IPS DF 4.7 (cell line): ENCODE results near the gene CACNG7.
"Not testable (repeated sequence)": the region's sequence is repeated elsewhere in the genome, so short reads cannot be mapped to it uniquely, and the experiment has no call there.

ENCODE experiments used
- DNase-seq: peaks from one replicate; pipeline ENCODE4 v3.0.0-alpha.2; 2013; ENCODE audit warnings: low spot score; ENCODE audit errors: extremely low read depth

The CACNG7 gene, protein sequence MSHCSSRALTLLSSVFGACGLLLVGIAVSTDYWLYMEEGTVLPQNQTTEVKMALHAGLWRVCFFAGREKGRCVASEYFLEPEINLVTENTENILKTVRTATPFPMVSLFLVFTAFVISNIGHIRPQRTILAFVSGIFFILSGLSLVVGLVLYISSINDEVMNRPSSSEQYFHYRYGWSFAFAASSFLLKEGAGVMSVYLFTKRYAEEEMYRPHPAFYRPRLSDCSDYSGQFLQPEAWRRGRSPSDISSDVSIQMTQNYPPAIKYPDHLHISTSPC

DNA sequence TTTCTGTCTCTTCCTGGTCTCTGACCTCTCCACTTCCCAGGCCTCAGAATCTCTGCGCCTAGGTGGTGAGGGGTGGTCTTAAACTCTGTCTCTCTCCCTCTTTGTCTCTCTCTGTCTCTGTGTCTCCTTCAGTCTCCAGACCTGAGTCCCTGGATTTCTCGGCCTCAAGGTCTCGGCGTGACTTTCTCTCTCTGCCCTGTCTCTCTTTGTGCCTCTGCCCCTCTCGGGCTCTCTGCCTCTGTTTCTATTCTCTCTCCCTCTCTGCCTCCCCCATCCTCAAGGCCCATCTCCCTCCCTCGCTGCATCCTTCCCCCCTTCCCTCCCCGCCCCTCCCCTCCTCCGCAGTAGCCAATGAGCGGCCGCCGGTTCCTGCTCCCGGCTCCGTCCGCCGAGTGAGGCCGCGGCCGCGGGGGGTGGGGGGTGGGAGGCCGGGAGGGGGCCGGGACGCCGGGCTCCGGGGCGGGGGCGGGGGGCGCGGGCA lies at the start of gene CACNG7:
CACNG7 (plus strand) TSS at position 344 of the 481 bp plus-strand sequence. CDS start 3,554 bp downstream, outside the sequence.
- DNase-seq: no peak

DNA sequence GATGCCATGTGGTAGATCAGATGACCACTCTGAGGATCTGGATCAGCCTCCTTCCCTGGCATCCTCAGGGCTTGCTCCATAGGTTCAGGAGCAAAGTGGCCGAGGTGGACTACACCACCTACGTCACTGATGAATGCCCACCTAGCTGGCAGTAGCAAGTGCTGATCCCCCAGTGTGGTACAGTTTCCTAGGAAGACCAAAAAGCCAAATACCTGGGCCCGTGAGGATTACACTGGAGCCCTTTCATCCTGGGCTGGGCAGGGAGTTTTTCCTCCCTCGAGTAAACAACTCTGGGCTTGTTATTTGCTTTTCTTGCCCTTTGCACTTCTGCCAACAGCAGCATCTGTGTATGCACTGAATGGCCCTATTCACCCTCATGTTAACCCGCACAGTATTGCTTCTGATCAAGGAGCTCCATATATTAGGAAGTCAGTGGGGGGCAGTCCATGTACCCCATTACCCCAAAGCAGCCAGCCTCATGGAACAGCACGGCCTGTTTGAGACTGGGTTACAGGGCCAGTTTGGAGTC lies 44.7 kb upstream of the CACNG7 start:
- no peak for DNase-seq

DNA sequence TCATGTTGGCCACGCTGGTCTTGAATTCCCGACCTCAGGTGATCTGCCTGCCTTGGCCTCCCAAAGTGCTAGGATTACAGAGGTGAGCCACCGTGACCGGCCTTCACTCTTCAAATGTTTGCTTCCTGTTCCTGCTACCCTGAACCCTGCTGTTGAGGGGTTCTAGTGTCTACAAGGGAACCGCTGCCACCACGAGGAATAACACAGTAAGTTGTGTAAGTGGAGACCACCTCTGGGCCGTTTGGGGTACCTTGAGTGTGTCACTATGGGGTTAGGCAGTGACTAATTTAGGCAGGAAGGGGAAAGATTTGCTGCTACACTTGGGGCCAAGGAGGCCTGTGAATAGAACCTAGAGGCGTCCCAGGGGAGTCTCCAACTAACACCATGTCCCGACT lies 43.6 kb upstream of the CACNG7 start:
- DNase-seq: no peak

DNA sequence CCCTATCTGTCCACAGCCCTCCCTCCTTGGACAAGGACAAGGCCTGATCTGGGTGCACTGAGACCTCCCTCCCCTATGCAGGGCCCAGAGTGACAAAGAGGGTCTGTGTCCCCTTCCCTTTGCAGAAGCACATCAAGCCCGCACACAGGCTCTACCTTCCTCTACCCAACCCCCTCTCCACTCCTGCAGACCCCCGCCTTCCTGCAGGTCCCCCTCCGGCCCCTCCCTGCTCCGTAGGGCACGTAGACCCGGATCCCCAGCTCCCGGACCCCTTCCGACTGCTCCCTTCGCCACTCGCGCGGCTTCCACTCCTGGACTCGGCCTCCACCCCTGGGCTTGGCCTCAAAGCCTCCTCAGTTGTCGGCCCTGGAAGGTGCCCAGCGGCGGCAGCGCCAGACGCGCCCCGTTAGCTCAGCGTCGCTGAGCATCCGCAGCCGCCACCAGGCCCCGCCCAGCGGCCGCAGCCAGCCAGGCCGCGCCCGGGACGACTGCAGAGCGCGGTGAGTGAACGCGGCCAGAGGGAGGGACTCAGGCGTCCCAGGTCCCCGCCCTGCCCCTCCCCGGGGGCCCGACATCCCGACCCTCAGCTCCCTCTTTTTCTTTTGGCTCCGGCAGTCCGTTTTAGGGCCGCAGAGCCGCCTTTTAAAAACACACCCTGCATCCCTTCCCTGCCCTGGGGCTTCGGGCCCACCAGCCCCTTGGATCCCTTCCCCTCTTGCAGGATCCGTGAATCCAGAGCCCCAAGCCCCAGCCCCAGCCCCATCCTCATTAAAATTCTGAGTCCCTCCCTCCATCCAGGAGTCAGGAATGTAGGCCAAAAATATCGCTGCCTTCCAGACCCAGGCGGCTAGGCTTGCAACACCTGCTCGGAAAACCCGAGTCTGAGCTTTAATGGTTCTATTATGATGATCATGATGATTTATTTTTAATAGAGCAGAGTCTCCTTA lies 42.9 kb upstream of the CACNG7 start:
- no peak for DNase-seq

DNA sequence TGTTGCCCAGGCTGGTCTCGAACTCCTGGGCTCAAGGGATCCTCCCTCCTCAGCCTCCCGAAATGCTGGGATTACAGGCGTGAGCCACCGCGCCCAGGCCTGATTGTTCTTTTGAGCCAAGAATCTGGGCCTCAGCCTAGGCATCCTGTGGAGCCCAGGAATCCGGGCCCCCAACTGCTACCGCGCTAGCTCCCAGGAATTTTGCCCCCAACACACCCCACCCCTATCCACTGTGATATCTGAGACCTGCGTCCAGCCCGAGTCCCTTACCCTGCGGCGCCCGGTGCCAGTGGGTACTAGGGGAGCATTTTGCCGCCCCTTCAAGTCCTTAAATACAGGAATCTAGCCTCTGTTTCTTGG lies 42.2 kb upstream of the CACNG7 start:
- DNase-seq: no peak

DNA sequence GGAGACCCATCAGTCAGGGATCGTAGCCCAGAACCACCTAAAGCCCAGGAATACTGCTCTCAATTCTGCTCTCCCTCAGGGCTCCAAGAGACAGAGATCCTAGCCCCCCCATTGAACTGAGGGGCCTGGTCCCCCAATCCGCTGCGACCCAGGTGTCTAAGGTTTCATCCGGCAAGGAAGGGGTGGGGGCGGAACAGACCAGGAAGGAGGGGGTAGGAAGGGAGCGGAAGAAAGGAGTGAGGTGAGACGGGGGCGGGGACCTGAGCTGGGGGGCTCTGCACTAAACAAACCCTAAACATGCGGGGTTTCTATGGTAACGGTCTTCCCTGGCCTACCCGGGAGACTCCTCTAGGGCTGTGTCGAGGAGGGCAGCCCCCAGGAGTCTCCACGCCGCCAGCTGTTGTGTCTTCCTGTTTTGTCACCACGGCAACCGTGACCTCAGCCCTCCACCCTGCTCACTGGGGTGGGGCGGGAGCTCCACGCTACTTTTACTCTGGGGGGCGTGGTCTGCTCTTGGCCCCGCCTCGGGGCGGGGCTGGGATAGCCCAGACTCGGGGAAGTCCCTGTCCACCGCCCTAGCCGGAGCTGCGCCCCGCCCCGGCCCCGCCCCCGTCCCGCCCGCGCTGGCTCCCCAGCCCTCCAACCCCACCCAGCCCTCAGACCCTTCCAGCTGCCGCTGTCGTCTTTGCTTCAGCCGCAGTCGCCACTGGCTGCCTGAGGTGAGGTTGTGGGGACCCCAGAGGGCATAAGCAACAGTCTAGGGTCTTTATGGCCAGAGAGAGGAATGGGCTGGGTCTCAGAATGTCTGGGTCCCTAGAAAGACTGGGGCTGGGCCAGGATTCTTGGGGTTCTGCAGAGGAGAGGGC lies 41.6 kb upstream of the CACNG7 start, which contains the start of gene MYADM:
MYADM (plus strand) TSS at position 659 of the 866 bp plus-strand sequence. CDS start 5,647 bp downstream, outside the sequence.
- peak; percentile 98 for DNase-seq

DNA sequence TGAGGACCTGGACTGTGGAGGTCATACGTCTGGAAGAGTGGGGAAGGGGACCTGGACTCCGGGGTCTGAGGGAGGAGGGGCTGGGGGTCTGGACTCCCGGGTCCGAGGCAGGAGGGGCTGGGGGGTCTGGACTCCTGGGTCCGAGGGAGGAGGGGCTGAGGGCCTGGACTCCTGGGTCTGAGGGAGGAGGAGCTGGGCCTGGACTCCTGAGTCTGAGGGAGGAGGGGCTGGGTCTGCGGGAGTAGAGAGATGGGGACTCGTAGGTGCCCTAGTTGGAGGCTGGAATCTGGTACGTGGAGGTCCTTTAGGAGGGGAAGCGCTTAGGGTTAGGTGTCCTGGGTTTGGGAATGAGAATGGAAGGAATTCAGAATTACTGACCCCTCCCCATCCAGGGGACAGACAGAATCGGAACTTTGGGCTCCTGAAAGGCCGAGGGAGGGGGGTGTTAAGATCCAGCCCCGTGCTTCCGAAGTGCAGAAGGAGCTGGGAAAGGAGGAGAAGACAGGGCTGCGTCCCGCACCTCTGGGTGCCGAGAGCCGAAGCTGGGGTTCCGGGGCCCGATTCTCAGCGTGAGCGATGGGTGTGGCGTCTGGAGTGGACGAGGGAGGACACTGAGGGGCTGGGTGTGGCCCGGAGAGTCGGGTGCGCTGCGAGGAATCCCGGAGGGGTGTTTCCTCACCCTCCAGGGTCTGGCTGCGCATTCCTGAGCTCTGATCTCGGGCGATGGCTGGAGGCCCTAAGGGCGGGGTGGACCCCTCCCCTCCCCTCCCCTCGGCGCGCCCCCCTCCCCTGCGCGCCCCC lies 40.8 kb upstream of the CACNG7 start:
- DNase-seq: no peak

DNA sequence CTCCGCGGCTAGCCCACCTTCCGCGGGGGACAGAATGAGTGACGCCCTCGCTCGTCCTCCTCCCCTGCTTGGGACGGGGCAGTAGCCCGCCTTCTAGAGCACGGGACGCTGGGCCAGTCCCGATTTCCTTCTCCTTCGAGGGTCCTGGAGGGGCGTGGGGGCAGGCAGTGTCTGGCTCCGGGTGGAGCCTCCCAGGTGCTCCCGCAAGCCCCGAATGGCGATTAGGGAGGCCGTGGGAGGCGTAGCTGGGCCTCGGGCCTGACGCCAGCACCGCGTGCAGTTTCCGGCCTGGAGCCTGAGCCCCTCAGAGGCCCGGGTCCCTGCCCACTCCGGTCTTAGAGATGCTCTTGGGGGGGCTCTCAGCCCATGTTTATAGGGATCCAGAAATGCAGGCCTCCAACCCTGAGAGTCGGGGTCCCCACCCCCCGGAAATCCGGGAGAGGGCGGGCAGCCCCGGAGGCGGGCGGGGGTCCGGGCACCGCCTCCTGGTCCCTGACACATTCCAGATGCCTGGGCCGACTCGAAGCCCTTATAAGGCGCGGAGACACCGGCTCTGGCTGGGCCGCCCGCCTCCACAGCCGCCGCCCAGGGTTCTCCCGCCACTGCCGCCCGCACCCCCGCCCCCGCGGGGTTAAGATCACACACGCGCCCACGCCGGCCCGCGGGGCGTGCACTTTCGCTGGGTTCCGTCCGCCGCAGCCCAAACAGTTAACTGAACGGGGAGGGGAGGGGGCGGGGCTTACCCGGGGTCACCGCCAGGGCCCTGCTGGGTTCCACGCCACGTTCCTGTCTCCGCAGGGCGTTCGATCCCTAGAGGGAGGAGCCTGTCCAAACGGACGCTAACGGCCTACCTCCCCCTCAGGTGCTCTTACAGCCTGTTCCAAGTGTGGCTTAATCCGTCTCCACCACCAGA lies 39.9 kb upstream of the CACNG7 start:
- no peak for DNase-seq

DNA sequence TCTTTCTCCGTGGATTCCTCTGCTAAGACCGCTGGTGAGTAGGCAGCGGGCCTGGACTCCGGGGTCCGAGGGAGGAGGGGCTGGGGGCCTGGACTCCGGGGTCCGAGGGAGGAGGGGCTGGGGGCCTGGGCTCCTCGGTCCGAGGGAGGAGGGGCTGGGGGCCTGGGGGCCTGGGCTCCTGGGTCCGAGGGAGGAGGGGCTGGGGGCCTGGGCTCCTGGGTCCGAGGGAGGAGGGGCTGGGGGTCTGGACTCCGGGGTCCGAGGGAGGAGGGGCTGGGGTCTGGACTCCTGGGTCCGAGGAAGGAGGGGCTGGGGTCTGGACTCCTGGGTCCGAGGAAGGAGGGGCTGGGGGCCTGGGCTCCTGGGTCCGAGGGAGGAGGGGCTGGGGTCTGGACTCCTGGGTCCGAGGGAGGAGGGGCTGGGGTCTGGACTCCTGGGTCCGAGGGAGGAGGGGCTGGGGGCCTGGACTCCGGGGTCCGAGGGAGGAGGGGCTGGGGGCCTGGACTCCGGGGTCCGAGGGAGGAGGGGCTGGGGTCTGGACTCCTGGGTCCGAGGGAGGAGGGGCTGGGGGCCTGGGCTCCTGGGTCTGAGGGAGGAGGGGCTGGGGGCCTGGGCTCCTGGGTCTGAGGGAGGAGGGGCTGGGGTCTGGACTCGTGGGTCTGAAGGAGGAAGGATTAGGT lies 39.1 kb upstream of the CACNG7 start:
- not testable (repeated sequence) for DNase-seq

DNA sequence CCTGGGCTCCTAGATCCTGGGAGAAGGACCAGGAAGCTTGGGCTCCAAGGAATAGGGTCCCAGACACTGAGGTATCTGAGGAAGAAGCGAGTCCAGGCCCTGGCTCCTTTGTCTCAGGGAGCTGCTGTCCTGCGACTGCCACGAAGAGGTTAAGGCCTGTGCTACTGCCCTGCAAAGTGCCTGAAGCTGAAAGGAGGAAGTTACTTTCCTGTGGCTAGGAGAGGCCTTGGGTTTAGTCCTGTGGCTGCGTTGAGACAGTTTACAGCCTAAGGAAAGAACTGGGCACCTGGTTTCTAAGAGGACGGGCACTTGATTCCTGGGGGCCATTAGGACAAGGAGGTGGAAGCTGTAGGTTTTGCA lies 38.6 kb upstream of the CACNG7 start:
- DNase-seq: no peak

DNA sequence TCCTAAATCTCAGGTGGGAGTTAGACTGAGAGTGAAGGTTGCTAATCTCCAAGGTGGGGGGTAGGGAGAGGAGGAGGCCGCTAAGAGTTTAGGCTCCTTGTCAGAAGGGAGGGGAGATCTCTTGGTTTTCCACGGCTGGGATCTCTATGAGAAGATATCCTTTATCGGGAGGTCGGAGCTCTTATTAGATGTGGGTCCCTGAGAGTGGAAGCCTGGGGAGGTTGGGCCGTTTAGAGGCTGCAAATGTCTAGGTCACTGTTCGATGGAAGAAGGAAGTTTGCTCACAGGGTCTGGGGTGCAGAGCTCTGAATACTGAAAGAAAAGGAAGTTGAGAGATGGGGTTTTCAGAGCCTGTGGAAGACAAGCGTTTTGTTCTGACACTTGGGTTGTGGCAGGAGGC lies 37.6 kb upstream of the CACNG7 start:
- DNase-seq: no peak

DNA sequence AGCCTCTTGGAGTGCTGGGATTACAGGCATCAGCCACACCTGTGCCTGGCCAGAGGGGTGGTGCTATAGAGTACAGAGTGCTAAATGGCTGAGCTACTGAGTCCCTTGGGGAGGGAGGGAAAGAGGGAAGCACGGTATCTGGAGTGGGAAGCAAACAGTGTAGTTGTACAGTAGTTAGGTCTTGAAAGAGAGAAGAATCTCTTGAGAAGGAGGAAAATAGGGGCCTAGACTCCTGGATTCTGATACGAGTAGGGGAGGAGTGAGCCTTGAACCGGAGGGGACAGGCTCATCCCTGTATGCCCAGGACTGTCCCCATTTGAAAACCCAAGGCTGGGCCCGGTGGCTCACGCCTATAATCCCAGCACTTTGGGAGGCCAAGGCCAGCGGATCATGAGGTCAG lies 36.3 kb upstream of the CACNG7 start:
- no peak for DNase-seq

DNA sequence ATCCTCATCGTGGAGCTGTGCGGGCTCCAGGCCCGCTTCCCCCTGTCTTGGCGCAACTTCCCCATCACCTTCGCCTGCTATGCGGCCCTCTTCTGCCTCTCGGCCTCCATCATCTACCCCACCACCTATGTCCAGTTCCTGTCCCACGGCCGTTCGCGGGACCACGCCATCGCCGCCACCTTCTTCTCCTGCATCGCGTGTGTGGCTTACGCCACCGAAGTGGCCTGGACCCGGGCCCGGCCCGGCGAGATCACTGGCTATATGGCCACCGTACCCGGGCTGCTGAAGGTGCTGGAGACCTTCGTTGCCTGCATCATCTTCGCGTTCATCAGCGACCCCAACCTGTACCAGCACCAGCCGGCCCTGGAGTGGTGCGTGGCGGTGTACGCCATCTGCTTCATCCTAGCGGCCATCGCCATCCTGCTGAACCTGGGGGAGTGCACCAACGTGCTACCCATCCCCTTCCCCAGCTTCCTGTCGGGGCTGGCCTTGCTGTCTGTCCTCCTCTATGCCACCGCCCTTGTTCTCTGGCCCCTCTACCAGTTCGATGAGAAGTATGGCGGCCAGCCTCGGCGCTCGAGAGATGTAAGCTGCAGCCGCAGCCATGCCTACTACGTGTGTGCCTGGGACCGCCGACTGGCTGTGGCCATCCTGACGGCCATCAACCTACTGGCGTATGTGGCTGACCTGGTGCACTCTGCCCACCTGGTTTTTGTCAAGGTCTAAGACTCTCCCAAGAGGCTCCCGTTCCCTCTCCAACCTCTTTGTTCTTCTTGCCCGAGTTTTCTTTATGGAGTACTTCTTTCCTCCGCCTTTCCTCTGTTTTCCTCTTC lies 35.1 kb upstream of the CACNG7 start:
- no peak for DNase-seq

DNA sequence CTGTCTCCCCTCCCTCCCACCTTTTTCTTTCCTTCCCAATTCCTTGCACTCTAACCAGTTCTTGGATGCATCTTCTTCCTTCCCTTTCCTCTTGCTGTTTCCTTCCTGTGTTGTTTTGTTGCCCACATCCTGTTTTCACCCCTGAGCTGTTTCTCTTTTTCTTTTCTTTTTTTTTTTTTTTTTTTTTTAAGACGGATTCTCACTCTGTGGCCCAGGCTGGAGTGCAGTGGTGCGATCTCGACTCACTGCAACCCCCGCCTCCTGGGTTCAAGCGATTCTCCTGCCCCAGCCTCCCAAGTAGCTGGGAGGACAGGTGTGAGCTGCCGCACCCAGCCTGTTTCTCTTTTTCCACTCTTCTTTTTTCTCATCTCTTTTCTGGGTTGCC lies 34.5 kb upstream of the CACNG7 start:
- DNase-seq: no peak

DNA sequence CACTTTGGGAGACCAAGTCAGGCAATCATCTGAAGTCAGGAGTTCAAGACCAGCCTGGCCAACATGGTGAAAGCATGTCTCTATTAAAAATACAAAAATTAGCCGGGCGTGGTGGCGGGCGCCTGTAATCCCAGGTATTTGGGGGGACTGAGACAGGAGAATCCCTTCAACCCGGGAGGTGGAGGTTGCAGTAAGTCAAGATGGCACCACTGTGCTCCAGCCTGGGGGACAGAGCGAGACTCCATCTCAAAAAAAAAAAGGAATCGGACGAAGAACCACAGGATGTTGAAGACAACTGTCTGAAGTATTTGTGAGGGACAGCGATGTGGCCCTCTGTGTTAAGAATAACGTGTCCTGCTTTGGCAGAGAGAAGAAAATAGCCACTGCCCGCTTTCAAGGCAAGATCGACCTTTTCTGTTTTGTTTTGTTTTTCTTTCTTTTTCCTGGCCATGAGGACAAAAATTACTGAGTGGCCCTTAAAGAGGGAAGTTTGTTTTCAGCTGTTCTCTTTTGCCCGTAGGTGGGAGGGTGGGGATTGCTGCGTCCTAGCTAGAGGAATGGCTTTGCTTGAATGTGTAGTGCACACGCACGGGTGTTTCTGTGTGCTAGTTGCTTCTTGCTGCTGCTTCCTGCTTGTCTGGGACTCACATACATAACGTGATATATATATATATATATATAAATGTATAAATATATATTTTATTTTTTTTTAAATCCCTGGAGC lies 33.3 kb upstream of the CACNG7 start:
- no peak for DNase-seq

DNA sequence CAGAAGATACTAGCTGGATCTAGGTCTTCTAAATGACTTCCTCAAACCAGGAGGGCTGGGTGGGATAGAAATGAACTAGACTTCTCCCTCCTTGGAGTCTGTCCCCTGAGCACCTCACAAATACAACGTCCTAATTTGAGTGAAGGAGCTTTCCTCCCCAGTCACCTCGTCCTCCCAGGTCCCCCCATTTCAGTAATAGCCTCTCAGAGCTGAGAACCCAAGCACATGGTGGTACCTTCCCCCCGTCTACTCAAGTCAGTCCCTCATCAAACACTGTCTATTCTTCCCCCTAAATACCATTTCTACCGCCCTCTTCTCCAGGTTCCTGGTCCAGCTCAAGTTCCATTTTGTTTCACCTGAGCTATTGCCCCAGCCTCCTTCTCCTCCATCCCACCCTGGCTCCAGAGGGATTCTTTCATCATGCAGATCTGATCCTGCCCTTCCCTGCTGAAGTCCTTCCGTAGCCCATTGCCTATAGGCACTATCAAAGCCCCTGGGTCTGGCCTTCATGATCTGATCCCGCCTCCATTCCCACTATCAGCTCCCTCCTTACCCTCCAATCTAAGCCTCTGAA lies 32.3 kb upstream of the CACNG7 start:
- DNase-seq: no peak

DNA sequence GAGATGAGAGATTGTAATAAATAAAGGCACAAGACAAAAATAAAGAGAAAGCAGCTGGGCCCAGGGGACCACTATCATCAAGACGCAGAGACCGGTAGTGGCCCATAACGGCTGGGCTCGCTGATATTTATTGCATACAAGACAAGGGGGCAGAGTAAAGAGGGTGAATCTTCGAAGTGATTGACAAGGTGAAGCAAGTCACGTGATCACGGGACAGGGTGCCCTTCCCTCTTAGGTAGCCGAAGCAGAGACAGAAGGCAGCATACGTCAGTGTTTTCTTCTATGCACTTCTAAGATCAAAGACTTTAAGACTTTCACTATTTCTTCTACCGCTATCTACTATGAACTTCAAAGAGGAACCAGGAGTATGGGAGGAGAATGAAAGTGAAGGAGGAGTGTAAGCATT lies 31.7 kb upstream of the CACNG7 start:
- DNase-seq: no peak
